Neural cell (in vitro differentiated cells): ENCODE measurements around the gene APBA2. TPM values are rescaled to one million over a fixed set of nuclear protein-coding genes. Genes with fewer than 3 reads are reported as not detected.

Source experiments
- H2AFZ ChIP-seq: fragments of 200-600, 300-800 bp; sonication (generic), shearing (Covaris generic); 2 replicates; pipeline ENCODE4 v1.6.0; 2014; ENCODE audit warnings: low read depth, mild to moderate bottlenecking, antibody characterized with exemption, low read length, moderate library complexity
- H3F3A ChIP-seq: fragments of 200-600 bp; shearing (Covaris generic); 2 replicates; pipeline ENCODE4 v1.6.1; 2016; ENCODE audit warnings: mild to moderate bottlenecking, moderate library complexity, mixed read lengths, antibody characterized with exemption, low read length; ENCODE audit not compliant: insufficient read depth, poor library complexity, severe bottlenecking
- H3K27ac ChIP-seq: fragments of 200-600, 300-800 bp; sonication (generic), shearing (Covaris generic); 2 replicates; pipeline ENCODE4 v1.5.1; 2014; ENCODE audit warnings: mild to moderate bottlenecking, low read length, moderate library complexity
- H3K27me3 ChIP-seq: fragments of 300-800, 200-600 bp; sonication (generic), shearing (Covaris generic); 2 replicates; pipeline ENCODE4 v1.6.0; 2014; ENCODE audit warnings: mild to moderate bottlenecking, low read depth, low read length, moderate library complexity; ENCODE audit not compliant: insufficient read depth
- H3K36me3 ChIP-seq: fragments of 300-800, 200-600 bp; sonication (generic), shearing (Covaris generic); 2 replicates; pipeline ENCODE4 v1.5.1; 2014; ENCODE audit warnings: mild to moderate bottlenecking, antibody characterized with exemption, low read length, moderate library complexity; ENCODE audit not compliant: insufficient read depth
- H3K4me2 ChIP-seq: fragments of 300-800, 200-600 bp; sonication (generic), shearing (Covaris generic); 2 replicates; pipeline ENCODE4 v1.6.0; 2014; ENCODE audit warnings: mild to moderate bottlenecking, low read length
- H3K4me3 ChIP-seq: fragments of 300-800, 200-600 bp; sonication (generic), shearing (Covaris generic); 2 replicates; pipeline ENCODE4 v1.5.1; 2014; ENCODE audit warnings: mild to moderate bottlenecking, low read length, moderate library complexity
- H3K79me2 ChIP-seq: fragments of 200-600 bp; shearing (Covaris generic); replicated peaks from 2 replicates; pipeline ENCODE4 v1.6.0; 2014; ENCODE audit warnings: mild to moderate bottlenecking, low read length, moderate library complexity; ENCODE audit not compliant: insufficient read depth
- H3K9ac ChIP-seq: fragments of 300-800, 200-600 bp; sonication (generic), shearing (Covaris generic); 2 replicates; pipeline ENCODE4 v1.6.1; 2016; ENCODE audit warnings: mild to moderate bottlenecking, low read length, mixed read lengths
- H3K9me2 ChIP-seq: fragments of 200-600 bp; shearing (Covaris generic); 2 replicates; pipeline ENCODE4 v1.6.1; 2016; ENCODE audit warnings: mild to moderate bottlenecking, low read length, mixed read lengths; ENCODE audit not compliant: insufficient read depth
- H3K9me3 ChIP-seq: fragments of 200-600, 300-800 bp; sonication (generic), shearing (Covaris generic); 2 replicates; pipeline ENCODE4 v1.6.1; 2016; ENCODE audit warnings: mild to moderate bottlenecking, mixed run types, low read length, moderate library complexity, mixed read lengths
- H4K20me1 ChIP-seq: fragments of 200-600 bp; shearing (Covaris generic); 2 replicates; pipeline ENCODE4 v1.6.1; 2016; ENCODE audit warnings: mild to moderate bottlenecking, mixed run types; ENCODE audit not compliant: insufficient read depth
- EP300 ChIP-seq: fragments of 450-650 bp; conservative IDR thresholded peaks from 2 replicates; pipeline ENCODE4 v1.6.1; 2014; ENCODE audit warnings: antibody characterized with exemption, mild to moderate bottlenecking, moderate library complexity; ENCODE audit not compliant: poor library complexity, severe bottlenecking
- EZH2 ChIP-seq: fragments of 200-600, 300-800 bp; shearing (Covaris generic), sonication (generic); IDR thresholded peaks from 2 replicates; pipeline ENCODE4 v1.6.1; 2014; ENCODE audit warnings: antibody characterized with exemption, low read length, borderline replicate concordance, mild to moderate bottlenecking; ENCODE audit not compliant: insufficient read depth, poor library complexity, severe bottlenecking
- MXI1 ChIP-seq: fragments of 450-650 bp; conservative IDR thresholded peaks from 2 replicates; pipeline ENCODE4 v1.6.1; 2014; ENCODE audit warnings: antibody characterized with exemption, mild to moderate bottlenecking; ENCODE audit not compliant: poor library complexity, severe bottlenecking
- POLR2AphosphoS5 ChIP-seq: IDR thresholded peaks from 2 replicates; pipeline ENCODE4 v1.6.1; 2012
- RAD21 ChIP-seq: fragments of 450-650 bp; conservative IDR thresholded peaks from 2 replicates; pipeline ENCODE4 v1.6.1; 2014; ENCODE audit warnings: antibody characterized with exemption, mild to moderate bottlenecking, moderate library complexity
- SMC3 ChIP-seq: fragments of 450-650 bp; conservative IDR thresholded peaks from 2 replicates; pipeline ENCODE4 v1.6.1; 2014; ENCODE audit warnings: antibody characterized with exemption, mild to moderate bottlenecking, moderate library complexity; ENCODE audit not compliant: poor library complexity
- TAF1 ChIP-seq: IDR thresholded peaks from 2 replicates; pipeline ENCODE4 v1.6.1; 2012; ENCODE audit warnings: low read depth
- polyA plus RNA-seq: library from polyadenylated mRNA; depleted of rRNA; stranded (reverse); fragments of >200 nt; gene quantifications from 2 replicates; pipeline ENCODE4 v1.2.3, GENCODE V29; 2014
- TF ChIP-seq, protein P1 (sequence below): IDR thresholded peaks from 2 replicates; pipeline ENCODE4 v1.6.1; 2012; ENCODE audit warnings: borderline replicate concordance
- TF ChIP-seq, protein P2 (sequence below): fragments of 450-650 bp; IDR thresholded peaks from 2 replicates; pipeline ENCODE4 v1.5.1; 2014; ENCODE audit warnings: antibody characterized with exemption, mild to moderate bottlenecking, moderate library complexity; ENCODE audit not compliant: poor library complexity, severe bottlenecking

Gene APBA2
- polyA plus RNA-seq, 1 donor from 2014 or later, result 134 TPM

GRCh38 chr15:29012097-29012496, 126.3 kb downstream of the APBA2 start:
- Histone ChIP-seq H3F3A (no peaks in the 10 kb centered on the region), H3K9me2 (no peaks in the 10 kb centered on the region), H3K36me3 (no peaks in the 10 kb centered on the region), H2AFZ (no peak overlapping the region), H3K9ac (no peak overlapping the region), H3K4me3 (no peak overlapping the region), H4K20me1 (no peaks in the 10 kb centered on the region), H3K9me3 (no peaks in the 10 kb centered on the region), H3K27me3 (no peaks in the 10 kb centered on the region), H3K4me2 (no peak overlapping the region), H3K79me2 (no peaks in the 10 kb centered on the region), H3K27ac (no peak overlapping the region)
- TF ChIP-seq SMC3, result no peak
- TF ChIP-seq EZH2, result no peak
- TF ChIP-seq, protein P1, sequence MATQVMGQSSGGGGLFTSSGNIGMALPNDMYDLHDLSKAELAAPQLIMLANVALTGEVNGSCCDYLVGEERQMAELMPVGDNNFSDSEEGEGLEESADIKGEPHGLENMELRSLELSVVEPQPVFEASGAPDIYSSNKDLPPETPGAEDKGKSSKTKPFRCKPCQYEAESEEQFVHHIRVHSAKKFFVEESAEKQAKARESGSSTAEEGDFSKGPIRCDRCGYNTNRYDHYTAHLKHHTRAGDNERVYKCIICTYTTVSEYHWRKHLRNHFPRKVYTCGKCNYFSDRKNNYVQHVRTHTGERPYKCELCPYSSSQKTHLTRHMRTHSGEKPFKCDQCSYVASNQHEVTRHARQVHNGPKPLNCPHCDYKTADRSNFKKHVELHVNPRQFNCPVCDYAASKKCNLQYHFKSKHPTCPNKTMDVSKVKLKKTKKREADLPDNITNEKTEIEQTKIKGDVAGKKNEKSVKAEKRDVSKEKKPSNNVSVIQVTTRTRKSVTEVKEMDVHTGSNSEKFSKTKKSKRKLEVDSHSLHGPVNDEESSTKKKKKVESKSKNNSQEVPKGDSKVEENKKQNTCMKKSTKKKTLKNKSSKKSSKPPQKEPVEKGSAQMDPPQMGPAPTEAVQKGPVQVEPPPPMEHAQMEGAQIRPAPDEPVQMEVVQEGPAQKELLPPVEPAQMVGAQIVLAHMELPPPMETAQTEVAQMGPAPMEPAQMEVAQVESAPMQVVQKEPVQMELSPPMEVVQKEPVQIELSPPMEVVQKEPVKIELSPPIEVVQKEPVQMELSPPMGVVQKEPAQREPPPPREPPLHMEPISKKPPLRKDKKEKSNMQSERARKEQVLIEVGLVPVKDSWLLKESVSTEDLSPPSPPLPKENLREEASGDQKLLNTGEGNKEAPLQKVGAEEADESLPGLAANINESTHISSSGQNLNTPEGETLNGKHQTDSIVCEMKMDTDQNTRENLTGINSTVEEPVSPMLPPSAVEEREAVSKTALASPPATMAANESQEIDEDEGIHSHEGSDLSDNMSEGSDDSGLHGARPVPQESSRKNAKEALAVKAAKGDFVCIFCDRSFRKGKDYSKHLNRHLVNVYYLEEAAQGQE, result no peak

- Histone ChIP-seq H4K20me1 (no peaks in the 10 kb centered on the region), H3K36me3 (no peaks in the 10 kb centered on the region), H3K27ac (no peak overlapping the region), H2AFZ (no peak overlapping the region), H3K4me3 (no peak overlapping the region), H3K9me2 (no peaks in the 10 kb centered on the region), H3K79me2 (no peaks in the 10 kb centered on the region), H3F3A (no peaks in the 10 kb centered on the region), H3K27me3 (no peaks in the 10 kb centered on the region), H3K4me2 (no peak overlapping the region), H3K9me3 (no peaks in the 10 kb centered on the region), H3K9ac (no peak overlapping the region)
- TF ChIP-seq EP300, result no peak
- no peak for TF ChIP-seq TAF1
- no peak for TF ChIP-seq MXI1
- no peak for TF ChIP-seq POLR2AphosphoS5
- no peak for TF ChIP-seq RAD21
- TF ChIP-seq SMC3, result no peak
- TF ChIP-seq, protein P2, sequence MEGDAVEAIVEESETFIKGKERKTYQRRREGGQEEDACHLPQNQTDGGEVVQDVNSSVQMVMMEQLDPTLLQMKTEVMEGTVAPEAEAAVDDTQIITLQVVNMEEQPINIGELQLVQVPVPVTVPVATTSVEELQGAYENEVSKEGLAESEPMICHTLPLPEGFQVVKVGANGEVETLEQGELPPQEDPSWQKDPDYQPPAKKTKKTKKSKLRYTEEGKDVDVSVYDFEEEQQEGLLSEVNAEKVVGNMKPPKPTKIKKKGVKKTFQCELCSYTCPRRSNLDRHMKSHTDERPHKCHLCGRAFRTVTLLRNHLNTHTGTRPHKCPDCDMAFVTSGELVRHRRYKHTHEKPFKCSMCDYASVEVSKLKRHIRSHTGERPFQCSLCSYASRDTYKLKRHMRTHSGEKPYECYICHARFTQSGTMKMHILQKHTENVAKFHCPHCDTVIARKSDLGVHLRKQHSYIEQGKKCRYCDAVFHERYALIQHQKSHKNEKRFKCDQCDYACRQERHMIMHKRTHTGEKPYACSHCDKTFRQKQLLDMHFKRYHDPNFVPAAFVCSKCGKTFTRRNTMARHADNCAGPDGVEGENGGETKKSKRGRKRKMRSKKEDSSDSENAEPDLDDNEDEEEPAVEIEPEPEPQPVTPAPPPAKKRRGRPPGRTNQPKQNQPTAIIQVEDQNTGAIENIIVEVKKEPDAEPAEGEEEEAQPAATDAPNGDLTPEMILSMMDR, result no peak
- TF ChIP-seq, protein P1, result no peak
- no peak for TF ChIP-seq EZH2
These were observed 128.7 kb downstream of the APBA2 start for GRCh38 chr15:29014493-29014892.
